Measurements from ENCODE around the gene PRSS22.

Gene PRSS22

GRCh38 chr16:2881783-2882649, 24.0 kb upstream of the PRSS22 start:
- no peak for DNase-seq (ENCODE audit: low read depth in 3 of 3)

GRCh38 chr16:2879854-2880508, 22.0 kb upstream of the PRSS22 start:
- no peak for DNase-seq (ENCODE audit: low read depth in 3 of 3)

GRCh38 chr16:2874912-2875362, 17.0 kb upstream of the PRSS22 start:
- peak; percentile 28 to 45 (median 44) for DNase-seq (ENCODE audit: low read depth in 3 of 3)

GRCh38 chr16:2874032-2874911, 16.3 kb upstream of the PRSS22 start:
- DNase-seq (ENCODE audit: low read depth in 3 of 3): no peak

GRCh38 chr16:2871926-2872325, 14.0 kb upstream of the PRSS22 start:
- DNase-seq (ENCODE audit: low read depth in 3 of 3): no peak

GRCh38 chr16:2867987-2868789, 10.2 kb upstream of the PRSS22 start:
- peak; percentile 82 to 94 (median 84) for DNase-seq (ENCODE audit: low read depth in 3 of 3)

GRCh38 chr16:2867661-2867986, 9.7 kb upstream of the PRSS22 start:
- DNase-seq (ENCODE audit: low read depth in 3 of 3): no peak

GRCh38 chr16:2866431-2866830, 8.5 kb upstream of the PRSS22 start:
- DNase-seq (ENCODE audit: low read depth in 3 of 3): no peak

GRCh38 chr16:2865651-2866050, 7.7 kb upstream of the PRSS22 start:
- no peak for DNase-seq (ENCODE audit: low read depth in 3 of 3)

- DNase-seq (ENCODE audit: low read depth in 3 of 3): no peak
Measured at GRCh38 chr16:2860826-2861567, 3.0 kb upstream of the PRSS22 start.

- no peak for DNase-seq (ENCODE audit: low read depth in 3 of 3)
Measured at GRCh38 chr16:2859686-2860265, 1.8 kb upstream of the PRSS22 start.

GRCh38 chr16:2858245-2859025, 465 bp upstream of the PRSS22 start:
- DNase-seq (ENCODE audit: low read depth in 3 of 3): no peak

GRCh38 chr16:2856686-2857450, 1.1 kb downstream of the PRSS22 start:
- DNase-seq (ENCODE audit: low read depth in 3 of 3): no peak

GRCh38 chr16:2856061-2856670, 1.8 kb downstream of the PRSS22 start:
- DNase-seq (ENCODE audit: low read depth in 3 of 3): no peak

- no peak for DNase-seq (ENCODE audit: low read depth in 3 of 3)
Measured at GRCh38 chr16:2855536-2855935, 2.4 kb downstream of the PRSS22 start.

GRCh38 chr16:2854700-2855309, 3.2 kb downstream of the PRSS22 start:
- DNase-seq (ENCODE audit: low read depth in 3 of 3): no peak

- no peak for DNase-seq (ENCODE audit: low read depth in 3 of 3)
Measured at GRCh38 chr16:2853531-2854073, 4.4 kb downstream of the PRSS22 start.

Measured in stimulated activated CD4-positive, alpha-beta T cell treated with anti-CD3 and anti-CD28 coated beads, TNF-alpha, amount 100 ng/mL, for 4 hours (primary cell).